Erythroblast (primary cell): Measurements from ENCODE around the gene PTCH1.

Experiments used
- GATA1 ChIP-seq: IDR thresholded peaks from 2 replicates; pipeline ENCODE4 v1.6.1; 2011; ENCODE audit warnings: low read depth, mild to moderate bottlenecking, control low read depth, low read length, moderate library complexity
- POLR2A ChIP-seq: IDR thresholded peaks from 2 replicates; pipeline ENCODE4 v1.6.1; 2011; ENCODE audit warnings: mild to moderate bottlenecking, low read length

- TF ChIP-seq POLR2A (no peak), GATA1 (no peak)
These were observed 12.5 kb downstream of the PTCH1 start for GRCh38 chr9:95504053-95504963.
